Fibroblast of mammary gland (primary cell): ENCODE measurements around the gene HS3ST6.
"Not testable (repeated sequence)": the region's sequence is repeated elsewhere in the genome, so short reads cannot be mapped to it uniquely, and the experiment has no call there.

Source experiments
- DNase-seq: peaks from one replicate; pipeline ENCODE4 v3.0.0-alpha.2; 2010; ENCODE audit warnings: low read depth
- H3K4me3 ChIP-seq: 2 replicates; pipeline ENCODE4 v1.5.1; 2011; ENCODE audit warnings: low read depth, mild to moderate bottlenecking, low read length, moderate library complexity; ENCODE audit not compliant: control insufficient read depth
- TF ChIP-seq, protein P1 (sequence below): conservative IDR thresholded peaks from 2 replicates; pipeline ENCODE4 v1.5.1; 2011; ENCODE audit warnings: low read depth, low read length, inconsistent platforms; ENCODE audit not compliant: control insufficient read depth, insufficient read depth

Gene HS3ST6

DNA sequence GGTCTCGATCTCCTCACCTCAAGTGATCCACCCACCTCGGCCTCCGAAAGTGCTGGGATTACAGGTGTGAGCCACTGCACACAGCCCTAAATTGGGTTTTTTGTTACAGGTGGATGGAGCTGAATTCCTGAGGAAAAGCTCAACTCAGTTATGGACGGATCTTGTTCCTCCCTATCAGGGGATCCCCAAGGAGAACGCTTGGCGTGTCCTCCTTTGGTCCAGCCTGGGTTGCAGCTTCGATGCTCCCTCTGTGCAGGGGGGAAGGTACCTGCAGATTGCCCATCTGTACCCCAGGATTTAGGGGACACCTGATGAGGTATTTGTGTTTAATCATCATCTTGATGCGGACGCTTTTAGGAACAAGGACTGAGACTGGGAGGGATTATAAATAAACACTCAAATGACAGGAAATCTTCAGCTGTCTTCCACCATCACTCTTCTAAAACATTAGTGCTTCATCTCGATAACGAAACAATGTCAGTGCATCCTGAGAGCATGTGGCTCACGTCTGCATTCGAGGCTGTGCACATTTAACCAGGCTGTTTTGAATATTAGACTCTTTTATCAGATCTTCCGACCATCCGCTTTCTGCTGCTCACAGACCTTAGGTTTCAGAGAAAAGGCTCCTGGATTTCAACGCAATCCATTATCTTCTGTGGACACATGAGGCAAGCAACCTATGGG lies 28.0 kb downstream of the HS3ST6 start:
- no peak for DNase-seq
- no peak overlapping the region for H3K4me3 ChIP-seq
- TF ChIP-seq, protein P1, sequence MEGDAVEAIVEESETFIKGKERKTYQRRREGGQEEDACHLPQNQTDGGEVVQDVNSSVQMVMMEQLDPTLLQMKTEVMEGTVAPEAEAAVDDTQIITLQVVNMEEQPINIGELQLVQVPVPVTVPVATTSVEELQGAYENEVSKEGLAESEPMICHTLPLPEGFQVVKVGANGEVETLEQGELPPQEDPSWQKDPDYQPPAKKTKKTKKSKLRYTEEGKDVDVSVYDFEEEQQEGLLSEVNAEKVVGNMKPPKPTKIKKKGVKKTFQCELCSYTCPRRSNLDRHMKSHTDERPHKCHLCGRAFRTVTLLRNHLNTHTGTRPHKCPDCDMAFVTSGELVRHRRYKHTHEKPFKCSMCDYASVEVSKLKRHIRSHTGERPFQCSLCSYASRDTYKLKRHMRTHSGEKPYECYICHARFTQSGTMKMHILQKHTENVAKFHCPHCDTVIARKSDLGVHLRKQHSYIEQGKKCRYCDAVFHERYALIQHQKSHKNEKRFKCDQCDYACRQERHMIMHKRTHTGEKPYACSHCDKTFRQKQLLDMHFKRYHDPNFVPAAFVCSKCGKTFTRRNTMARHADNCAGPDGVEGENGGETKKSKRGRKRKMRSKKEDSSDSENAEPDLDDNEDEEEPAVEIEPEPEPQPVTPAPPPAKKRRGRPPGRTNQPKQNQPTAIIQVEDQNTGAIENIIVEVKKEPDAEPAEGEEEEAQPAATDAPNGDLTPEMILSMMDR = no peak

DNA sequence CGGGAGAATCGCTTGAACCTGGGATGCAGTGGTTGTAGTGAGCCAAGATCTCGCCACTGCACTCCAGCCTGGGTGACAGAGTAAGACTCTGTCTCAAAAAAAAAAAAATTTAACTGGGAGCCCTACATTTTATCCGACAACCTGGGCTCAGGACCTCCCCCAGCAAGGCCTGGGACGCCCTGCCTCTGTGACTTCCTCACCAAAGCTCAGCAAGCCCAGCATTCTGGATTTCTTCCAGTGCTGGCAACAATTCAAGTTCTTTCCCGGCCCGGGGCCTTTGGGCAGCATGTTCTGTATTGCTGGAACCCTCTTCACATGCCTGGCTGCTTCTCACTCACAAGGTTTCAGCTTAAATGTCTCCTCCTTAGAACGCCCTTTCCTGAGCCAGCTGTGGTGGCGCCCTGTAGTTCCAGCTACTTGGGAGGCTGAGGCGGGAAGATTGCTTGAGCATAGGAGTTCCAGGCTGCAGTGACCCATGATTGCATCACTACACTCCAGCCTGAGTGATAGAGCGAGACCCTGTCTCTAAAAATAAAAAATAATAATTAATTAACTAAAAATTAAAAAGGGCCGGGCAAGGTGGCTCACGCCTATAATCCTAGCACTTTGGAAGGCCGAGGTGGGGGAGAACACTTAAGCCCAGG lies 30.4 kb downstream of the HS3ST6 start:
- H3K4me3 ChIP-seq = no peak overlapping the region
- no peak for DNase-seq
- TF ChIP-seq, protein P1 = no peak

DNA sequence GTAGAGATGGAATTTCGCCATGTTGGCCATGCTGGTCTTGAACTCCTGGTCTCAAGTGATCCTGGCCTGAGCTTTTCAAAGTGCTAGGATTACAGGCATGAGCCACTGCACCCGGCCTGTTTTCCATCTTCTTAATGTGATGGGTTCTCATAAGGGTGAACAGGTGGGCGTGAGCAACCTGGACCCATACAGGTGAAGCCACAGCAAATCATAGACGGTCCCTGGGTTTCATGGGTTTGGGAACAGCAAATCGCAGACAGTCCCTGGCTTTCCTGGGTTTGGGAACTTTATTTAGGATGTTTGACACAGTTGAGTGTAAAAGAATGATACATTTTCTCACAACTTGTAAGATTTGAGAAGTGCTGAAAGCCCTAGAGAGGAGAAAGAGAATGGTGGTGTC lies 33.3 kb downstream of the HS3ST6 start:
- H3K4me3 ChIP-seq = no peak overlapping the region
- TF ChIP-seq, protein P1 = no peak
- DNase-seq = no peak

DNA sequence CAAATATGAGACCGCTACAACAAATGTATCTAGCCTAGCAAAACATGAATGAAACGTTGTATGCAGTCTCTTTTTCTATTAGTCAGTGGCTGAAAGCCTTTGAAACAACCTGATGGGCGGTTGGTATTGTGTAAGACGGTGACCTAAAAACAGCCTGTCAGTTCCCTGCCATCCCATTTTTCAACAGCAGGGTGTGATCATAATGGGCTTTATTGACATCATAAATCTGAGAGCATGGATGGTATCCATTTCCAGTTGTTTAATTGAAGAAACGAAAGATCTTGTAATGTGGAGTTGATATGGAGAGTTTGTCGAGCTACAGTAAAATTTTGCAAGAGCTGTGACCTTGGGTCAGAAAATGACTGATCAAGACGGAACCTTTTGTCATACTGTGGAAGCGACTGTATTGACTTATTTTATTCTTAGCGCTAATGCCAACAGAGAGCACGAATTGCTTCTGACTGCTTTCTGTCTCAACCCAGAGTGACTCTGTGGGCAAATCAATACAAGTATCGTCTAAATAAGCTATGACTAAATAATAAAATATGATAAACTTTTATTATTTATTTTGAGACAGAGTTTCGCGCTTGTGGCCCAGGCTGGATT lies 34.0 kb downstream of the HS3ST6 start:
- no peak overlapping the region for H3K4me3 ChIP-seq
- peak; percentile 38 for DNase-seq
- TF ChIP-seq, protein P1 = peak; percentile 16

DNA sequence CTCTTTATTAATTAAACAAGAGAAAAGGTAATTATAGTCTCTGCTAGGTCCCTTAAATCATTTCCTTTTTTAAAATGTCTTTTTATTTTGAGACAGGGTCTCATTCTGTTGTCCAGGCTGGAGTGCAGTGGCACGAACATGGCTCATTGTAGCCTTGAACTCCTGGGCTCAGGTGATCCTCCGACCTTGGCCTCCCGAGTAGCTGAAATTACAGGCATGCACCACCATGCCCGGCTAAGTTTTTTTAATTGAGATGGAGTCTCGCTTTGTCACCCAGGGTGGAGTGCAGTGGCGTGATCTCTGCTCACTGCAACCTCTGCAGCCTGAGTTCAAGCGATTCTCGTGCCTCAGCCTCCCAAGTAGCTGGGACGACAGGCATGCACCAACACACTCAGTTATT lies 37.0 kb downstream of the HS3ST6 start:
- not testable (repeated sequence) for DNase-seq, H3K4me3 ChIP-seq

DNA sequence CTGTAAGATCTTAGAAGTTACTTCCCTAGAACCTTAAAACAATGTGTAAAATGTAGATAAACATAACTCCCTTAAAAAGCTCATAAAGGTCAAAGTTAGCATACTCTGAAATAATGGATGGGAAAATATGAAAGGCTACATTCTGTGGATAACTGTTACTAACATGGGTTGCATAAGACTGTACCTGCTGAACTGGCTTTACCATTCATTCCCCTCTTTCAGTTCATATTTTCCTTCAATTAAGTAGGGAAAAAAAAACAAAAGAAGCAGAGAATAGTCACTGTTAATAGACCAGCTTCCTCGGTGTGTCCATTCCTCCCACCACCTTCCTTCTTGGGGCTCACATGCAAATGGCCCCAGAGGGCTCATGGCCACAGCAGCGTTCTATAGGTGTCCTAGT lies 38.7 kb downstream of the HS3ST6 start:
- no peak overlapping the region for H3K4me3 ChIP-seq
- TF ChIP-seq, protein P1 = no peak
- no peak for DNase-seq

DNA sequence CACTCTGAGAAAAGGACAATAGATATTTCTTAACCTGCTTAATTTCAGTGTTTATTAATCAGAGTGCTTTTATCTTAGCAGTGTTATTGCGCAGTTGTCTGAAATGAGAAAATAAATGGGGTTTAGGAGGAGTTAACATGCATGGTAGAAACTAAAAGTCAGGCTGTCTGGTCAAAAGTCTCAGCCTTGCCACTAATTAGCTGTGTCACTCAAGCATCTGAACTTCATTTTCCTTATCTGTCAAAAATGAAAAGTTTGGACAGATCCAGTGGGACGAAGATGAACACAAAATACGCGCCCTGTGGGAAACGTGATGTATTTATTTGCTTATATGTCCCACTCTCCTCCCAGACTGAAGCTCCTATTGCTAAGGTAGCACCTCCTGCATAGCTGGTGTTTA lies 40.0 kb downstream of the HS3ST6 start:
- TF ChIP-seq, protein P1 = no peak
- no peak overlapping the region for H3K4me3 ChIP-seq

More for the DNA sequence above, 40.0 kb downstream of the HS3ST6 start:
- DNase-seq = no peak
